Measurements from ENCODE around the gene OOSP3.

- TF ChIP-seq CTCF (conservative IDR thresholded peaks at IDR 0.05): no peak
- no peak for TF ChIP-seq ZFX (IDR thresholded peaks at IDR 0.05)
These were observed 29.5 kb upstream of the OOSP3 start for GRCh38 chr11:59849129-59849528.

Data from C4-2B (cell line).